ENCODE data around the gene TNFRSF18. TPM values are rescaled to one million over a fixed set of nuclear protein-coding genes. Genes with fewer than 3 reads are reported as not detected.

TNFRSF18 gene
- total RNA-seq, 1 experiment from 2014 or later = 0.83 TPM

- CTCF ChIA-PET = interaction anchor here (0.5 to 1.9 kb wide), 3 partner anchors 13 to 112 kb away, joined by 4 to 9 read pairs (median 5); partner anchors contain the start of genes TTLL10 and UBE2J2
- TF ChIP-seq ZSCAN18 (CRISPR knock-in tag; IDR thresholded peaks at IDR 0.05) (no peak), ERG (CRISPR knock-in tag; IDR thresholded peaks at IDR 0.05) (no peak), IRF1 (CRISPR knock-in tag; IDR thresholded peaks at IDR 0.05) (no peak), ZBTB43 (CRISPR knock-in tag; IDR thresholded peaks at IDR 0.05) (no peak), ETV6 (CRISPR knock-in tag; IDR thresholded peaks at IDR 0.05) (no peak), AFF4 (CRISPR knock-in tag; IDR thresholded peaks at IDR 0.05; ENCODE audit: borderline replicate concordance) (no peak), ATF1 (CRISPR knock-in tag; IDR thresholded peaks at IDR 0.05) (no peak), ELF4 (CRISPR knock-in tag; IDR thresholded peaks at IDR 0.05; ENCODE audit: low read depth) (no peak), HMGXB4 (CRISPR knock-in tag; IDR thresholded peaks at IDR 0.05) (no peak), NFATC4 (CRISPR knock-in tag; IDR thresholded peaks at IDR 0.05) (no peak)
- Mint-ChIP-seq H3K36me3 (no peaks in the 10 kb centered on the region), H3K4me3 (no peak overlapping the region), H3K27ac (no peak overlapping the region), H3K27me3 (ENCODE audit: low read depth) (peaks cover 7% of the 10 kb centered on the region), H3K4me1 (peaks cover 11% of the 10 kb centered on the region), H3K9me3 (no peaks in the 10 kb centered on the region)
- ATAC-seq = no peak
- DNase-seq (ENCODE audit: low spot score) = no peak
- POLR2A ChIA-PET = no interaction called here
These were observed 45.2 kb downstream of the TNFRSF18 start for GRCh38 chr1:1161078-1161682.

- CTCF ChIA-PET = no interaction called here
- no peak for DNase-seq (ENCODE audit: low spot score)
- Mint-ChIP-seq H3K9me3 (peaks cover 1% of the 10 kb centered on the region), H3K27ac (no peak overlapping the region), H3K4me3 (no peak overlapping the region), H3K27me3 (ENCODE audit: low read depth) (peaks cover 11% of the 10 kb centered on the region), H3K4me1 (peaks cover 11% of the 10 kb centered on the region), H3K36me3 (peaks cover under 1% of the 10 kb centered on the region)
- ATAC-seq = no peak
- POLR2A ChIA-PET = no interaction called here
- TF ChIP-seq SOX15 (CRISPR knock-in tag; IDR thresholded peaks at IDR 0.05) (no peak), ZNF121 (CRISPR knock-in tag; IDR thresholded peaks at IDR 0.05) (no peak), E2F4 (CRISPR knock-in tag; IDR thresholded peaks at IDR 0.05; ENCODE audit: borderline replicate concordance, low read depth) (no peak), ZNF671 (CRISPR knock-in tag; IDR thresholded peaks at IDR 0.05) (no peak), E2F5 (CRISPR knock-in tag; IDR thresholded peaks at IDR 0.05) (no peak), PRRX2 (CRISPR knock-in tag; IDR thresholded peaks at IDR 0.05) (no peak), ATF3 (CRISPR knock-in tag; conservative IDR thresholded peaks at IDR 0.05) (no peak), ATF2 (CRISPR knock-in tag; IDR thresholded peaks at IDR 0.05; ENCODE audit: borderline replicate concordance, low read depth) (no peak), TEAD1 (CRISPR knock-in tag; IDR thresholded peaks at IDR 0.05) (no peak)
These were observed 46.0 kb downstream of the TNFRSF18 start for GRCh38 chr1:1160281-1160930.
